Kidney epithelial cell (primary cell): Measurements from ENCODE around the gene AGBL4. TPM values are rescaled to one million over a fixed set of nuclear protein-coding genes. Genes with fewer than 3 reads are reported as not detected.

Experiments
- DNase-seq: peaks from one replicate; pipeline ENCODE4 v3.0.0-alpha.2; 2010; ENCODE audit warnings: low read depth
- H3K27me3 ChIP-seq: 2 replicates; pipeline ENCODE4 v1.6.0; 2011; ENCODE audit warnings: low read length; ENCODE audit not compliant: control insufficient read depth, insufficient read depth
- H3K36me3 ChIP-seq: 2 replicates; pipeline ENCODE4 v1.5.1; 2011; ENCODE audit warnings: low read length; ENCODE audit not compliant: control insufficient read depth, insufficient read depth
- H3K4me3 ChIP-seq: 2 replicates; pipeline ENCODE4 v1.5.1; 2011; ENCODE audit warnings: low read depth, mild to moderate bottlenecking, control low read depth, low read length
- CTCF ChIP-seq: IDR thresholded peaks from 2 replicates; pipeline ENCODE4 v1.5.1; 2011; ENCODE audit warnings: mild to moderate bottlenecking, moderate library complexity, low read length, control low read depth, inconsistent platforms; ENCODE audit not compliant: insufficient read depth, poor library complexity, severe bottlenecking
- total RNA-seq: library from RNA; depleted of rRNA; stranded (reverse); fragments of >200 nt; gene quantifications from 2 replicates; pipeline ENCODE4 v1.2.3, GENCODE V29; 2015

Gene AGBL4
- total RNA-seq, 1 donor from 2014 or later, result not detected

GRCh38 chr1:48680411-48681035, 1343.2 kb downstream of the AGBL4 start:
- H3K36me3 ChIP-seq, result no peaks in the 10 kb centered on the region
- H3K4me3 ChIP-seq, result no peak overlapping the region
- no peaks in the 10 kb centered on the region for H3K27me3 ChIP-seq
- peak; percentile 22 for TF ChIP-seq CTCF
- no peak for DNase-seq

- no peak for DNase-seq
- no peak overlapping the region for H3K4me3 ChIP-seq
- H3K36me3 ChIP-seq, result no peaks in the 10 kb centered on the region
- no peaks in the 10 kb centered on the region for H3K27me3 ChIP-seq
- no peak for TF ChIP-seq CTCF
Measured at GRCh38 chr1:48679859-48680258, 1343.9 kb downstream of the AGBL4 start.

- DNase-seq, result no peak
- no peak for TF ChIP-seq CTCF
- no peaks in the 10 kb centered on the region for H3K27me3 ChIP-seq
- H3K36me3 ChIP-seq, result no peaks in the 10 kb centered on the region
- no peak overlapping the region for H3K4me3 ChIP-seq
Measured at GRCh38 chr1:48678710-48679505, 1344.8 kb downstream of the AGBL4 start.

GRCh38 chr1:48677306-48678287, 1346.2 kb downstream of the AGBL4 start:
- no peak overlapping the region for H3K4me3 ChIP-seq
- no peaks in the 10 kb centered on the region for H3K36me3 ChIP-seq
- peak; percentile 74 for TF ChIP-seq CTCF
- no peaks in the 10 kb centered on the region for H3K27me3 ChIP-seq
- no peak for DNase-seq

- no peak overlapping the region for H3K4me3 ChIP-seq
- DNase-seq, result no peak
- no peaks in the 10 kb centered on the region for H3K27me3 ChIP-seq
- no peaks in the 10 kb centered on the region for H3K36me3 ChIP-seq
- no peak for TF ChIP-seq CTCF
Measured at GRCh38 chr1:48676822-48677221, 1346.9 kb downstream of the AGBL4 start.
